ENCODE results near the gene TAC1. TPM values are rescaled to one million over a fixed set of nuclear protein-coding genes. Genes with fewer than 3 reads are reported as not detected.

Gene TAC1
- total RNA-seq, 1 donor from 2014 or later = 0.34 TPM

DNA sequence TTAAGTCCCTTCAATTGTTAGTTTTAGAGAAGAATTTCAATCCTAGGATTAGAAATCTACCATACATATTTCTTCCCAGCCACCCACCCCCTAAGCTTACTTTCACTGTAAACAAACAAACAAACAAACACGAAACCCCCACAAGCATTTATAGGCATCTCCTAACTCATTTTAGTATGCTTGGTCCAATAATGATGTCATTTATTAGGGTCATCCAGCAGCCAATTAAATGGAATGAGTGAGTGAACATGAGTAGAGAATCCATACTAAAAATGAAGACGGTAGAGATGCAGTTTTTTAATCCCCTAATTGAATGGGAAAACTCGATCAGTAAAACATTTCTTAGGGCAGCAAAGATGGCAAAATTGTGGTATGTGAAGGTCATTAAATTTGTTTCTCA lies 3.2 kb downstream of the TAC1 start:
- no peak overlapping the region for H3K27ac ChIP-seq (ENCODE audit: low read depth, low read length)
- H3K36me3 ChIP-seq (ENCODE audit: insufficient read depth, low read length) = no peaks in the 10 kb centered on the region
- no peak overlapping the region for H3K9ac ChIP-seq (ENCODE audit: low read length)
- Mint-ChIP-seq H3K36me3 (ENCODE audit: low read depth, unreplicated experiment) (no peaks in the 10 kb centered on the region), H3K4me3 (ENCODE audit: unreplicated experiment) (no peak overlapping the region), H3K27me3 (ENCODE audit: low read depth, unreplicated experiment) (peaks cover 44% of the 10 kb centered on the region), H3K27ac (ENCODE audit: unreplicated experiment) (no peak overlapping the region), H3K9me3 (ENCODE audit: unreplicated experiment) (no peaks in the 10 kb centered on the region), H3K4me1 (ENCODE audit: low read depth, unreplicated experiment) (peaks cover 10% of the 10 kb centered on the region)
- H3K4me1 ChIP-seq (ENCODE audit: insufficient read depth, low read length) = no peaks in the 10 kb centered on the region
- H3K79me2 ChIP-seq (ENCODE audit: insufficient read depth, low read length) = no peaks in the 10 kb centered on the region
- TF ChIP-seq, protein P1, sequence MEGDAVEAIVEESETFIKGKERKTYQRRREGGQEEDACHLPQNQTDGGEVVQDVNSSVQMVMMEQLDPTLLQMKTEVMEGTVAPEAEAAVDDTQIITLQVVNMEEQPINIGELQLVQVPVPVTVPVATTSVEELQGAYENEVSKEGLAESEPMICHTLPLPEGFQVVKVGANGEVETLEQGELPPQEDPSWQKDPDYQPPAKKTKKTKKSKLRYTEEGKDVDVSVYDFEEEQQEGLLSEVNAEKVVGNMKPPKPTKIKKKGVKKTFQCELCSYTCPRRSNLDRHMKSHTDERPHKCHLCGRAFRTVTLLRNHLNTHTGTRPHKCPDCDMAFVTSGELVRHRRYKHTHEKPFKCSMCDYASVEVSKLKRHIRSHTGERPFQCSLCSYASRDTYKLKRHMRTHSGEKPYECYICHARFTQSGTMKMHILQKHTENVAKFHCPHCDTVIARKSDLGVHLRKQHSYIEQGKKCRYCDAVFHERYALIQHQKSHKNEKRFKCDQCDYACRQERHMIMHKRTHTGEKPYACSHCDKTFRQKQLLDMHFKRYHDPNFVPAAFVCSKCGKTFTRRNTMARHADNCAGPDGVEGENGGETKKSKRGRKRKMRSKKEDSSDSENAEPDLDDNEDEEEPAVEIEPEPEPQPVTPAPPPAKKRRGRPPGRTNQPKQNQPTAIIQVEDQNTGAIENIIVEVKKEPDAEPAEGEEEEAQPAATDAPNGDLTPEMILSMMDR (IDR thresholded peaks at IDR 0.05; ENCODE audit: insufficient read depth, low read depth, low read length) = no peak
- TF ChIP-seq EZH2 (IDR thresholded peaks at IDR 0.05; ENCODE audit: insufficient read depth, low read length) = no peak
- H3K9me3 ChIP-seq (ENCODE audit: insufficient read depth, low read depth, low read length) = no peaks in the 10 kb centered on the region
- no peak overlapping the region for H3K4me2 ChIP-seq (ENCODE audit: low read length)
- FAIRE-seq (no peak), DNase-seq (ENCODE audit: low read depth) (no peak)
- H2AFZ ChIP-seq (ENCODE audit: low read depth, low read length) = no peak overlapping the region
- H3K27me3 ChIP-seq (ENCODE audit: insufficient read depth, low read length) = peaks cover 33% of the 10 kb centered on the region
- H4K20me1 ChIP-seq (ENCODE audit: insufficient read depth, low read length) = no peaks in the 10 kb centered on the region
- no peak overlapping the region for H3K4me3 ChIP-seq (ENCODE audit: insufficient read depth, low read depth, low read length)

DNA sequence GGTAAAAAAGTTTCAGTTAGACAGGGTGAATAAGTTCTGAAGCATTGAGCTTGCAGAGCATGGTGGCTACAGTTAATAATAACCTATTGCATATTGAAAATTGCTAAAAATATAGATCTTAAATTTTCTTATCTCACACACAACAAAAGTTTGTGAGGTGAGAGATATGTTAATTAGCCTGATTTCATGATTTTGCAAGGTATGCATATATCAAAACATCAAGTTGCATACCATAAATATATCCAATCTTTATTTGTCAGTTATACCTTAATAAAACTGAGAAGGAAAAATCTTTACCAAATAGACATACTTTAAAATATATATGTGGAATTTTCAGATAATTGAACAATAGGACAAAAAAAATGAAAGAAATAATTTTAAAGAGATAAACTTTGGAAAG lies 16.6 kb downstream of the TAC1 start:
- Histone ChIP-seq H3K27me3 (ENCODE audit: insufficient read depth, low read length) (no peaks in the 10 kb centered on the region), H3K36me3 (ENCODE audit: insufficient read depth, low read length) (no peaks in the 10 kb centered on the region)

DNA sequence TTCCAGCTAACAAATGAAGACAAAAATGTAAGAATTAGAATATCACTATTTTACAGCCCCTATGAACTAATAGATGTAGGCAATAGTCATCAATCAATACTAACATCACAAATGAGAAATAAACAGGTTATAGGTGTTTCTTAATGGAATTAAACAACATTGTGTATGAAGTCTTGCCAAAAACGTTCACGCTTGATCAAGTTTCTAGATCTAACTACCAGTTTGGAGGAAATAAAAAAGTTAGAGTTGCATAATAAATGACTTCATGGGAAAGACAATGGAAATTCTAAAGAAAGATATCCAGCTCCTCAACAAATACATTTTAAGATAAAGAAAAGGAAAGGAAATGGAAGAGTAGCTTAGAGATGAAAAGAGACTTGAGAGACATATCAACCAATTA lies 19.7 kb downstream of the TAC1 start:
- Histone ChIP-seq H3K27ac (ENCODE audit: low read depth, low read length) (no peak overlapping the region), H2AFZ (ENCODE audit: low read depth, low read length) (no peak overlapping the region), H3K27me3 (ENCODE audit: insufficient read depth, low read length) (no peaks in the 10 kb centered on the region), H3K36me3 (ENCODE audit: insufficient read depth, low read length) (no peaks in the 10 kb centered on the region), H4K20me1 (ENCODE audit: insufficient read depth, low read length) (no peaks in the 10 kb centered on the region), H3K79me2 (ENCODE audit: insufficient read depth, low read length) (no peaks in the 10 kb centered on the region), H3K4me3 (ENCODE audit: insufficient read depth, low read depth, low read length) (no peak overlapping the region), H3K4me2 (ENCODE audit: low read length) (no peak overlapping the region), H3K4me1 (ENCODE audit: insufficient read depth, low read length) (no peaks in the 10 kb centered on the region), H3K9me3 (ENCODE audit: insufficient read depth, low read depth, low read length) (no peaks in the 10 kb centered on the region), H3K9ac (ENCODE audit: low read length) (no peak overlapping the region)
- no peaks in the 10 kb centered on the region for H3K4me1 Mint-ChIP-seq (ENCODE audit: low read depth, unreplicated experiment)
- H3K9me3 Mint-ChIP-seq (ENCODE audit: unreplicated experiment) = no peaks in the 10 kb centered on the region
- FAIRE-seq (no peak), DNase-seq (ENCODE audit: low read depth) (no peak)
- no peak overlapping the region for H3K27ac Mint-ChIP-seq (ENCODE audit: unreplicated experiment)
- no peaks in the 10 kb centered on the region for H3K36me3 Mint-ChIP-seq (ENCODE audit: low read depth, unreplicated experiment)
- no peak overlapping the region for H3K4me3 Mint-ChIP-seq (ENCODE audit: unreplicated experiment)
- no peak for TF ChIP-seq EZH2 (IDR thresholded peaks at IDR 0.05; ENCODE audit: insufficient read depth, low read length)
- TF ChIP-seq, protein P1 (IDR thresholded peaks at IDR 0.05; ENCODE audit: insufficient read depth, low read depth, low read length) = no peak
- H3K27me3 Mint-ChIP-seq (ENCODE audit: low read depth, unreplicated experiment) = no peaks in the 10 kb centered on the region

More for the DNA sequence above, 16.6 kb downstream of the TAC1 start:
- no peak overlapping the region for H3K27ac ChIP-seq (ENCODE audit: low read depth, low read length)
- Mint-ChIP-seq H3K4me1 (ENCODE audit: low read depth, unreplicated experiment) (no peaks in the 10 kb centered on the region), H3K27me3 (ENCODE audit: low read depth, unreplicated experiment) (no peaks in the 10 kb centered on the region), H3K27ac (ENCODE audit: unreplicated experiment) (no peak overlapping the region), H3K4me3 (ENCODE audit: unreplicated experiment) (no peak overlapping the region), H3K36me3 (ENCODE audit: low read depth, unreplicated experiment) (no peaks in the 10 kb centered on the region), H3K9me3 (ENCODE audit: unreplicated experiment) (no peaks in the 10 kb centered on the region)
- H3K4me1 ChIP-seq (ENCODE audit: insufficient read depth, low read length) = no peaks in the 10 kb centered on the region
- no peaks in the 10 kb centered on the region for H4K20me1 ChIP-seq (ENCODE audit: insufficient read depth, low read length)
- DNase-seq (ENCODE audit: low read depth) (no peak), FAIRE-seq (no peak)
- no peak overlapping the region for H3K4me2 ChIP-seq (ENCODE audit: low read length)
- H3K4me3 ChIP-seq (ENCODE audit: insufficient read depth, low read depth, low read length) = no peak overlapping the region
- H3K9ac ChIP-seq (ENCODE audit: low read length) = no peak overlapping the region
- TF ChIP-seq, protein P1 (IDR thresholded peaks at IDR 0.05; ENCODE audit: insufficient read depth, low read depth, low read length) = no peak
- no peak for TF ChIP-seq EZH2 (IDR thresholded peaks at IDR 0.05; ENCODE audit: insufficient read depth, low read length)
- no peaks in the 10 kb centered on the region for H3K9me3 ChIP-seq (ENCODE audit: insufficient read depth, low read depth, low read length)
- no peak overlapping the region for H2AFZ ChIP-seq (ENCODE audit: low read depth, low read length)
- H3K79me2 ChIP-seq (ENCODE audit: insufficient read depth, low read length) = no peaks in the 10 kb centered on the region

All from astrocyte (in vitro differentiated cells and primary cell).